GM12891 (cell line): ENCODE data around the gene HNRNPU.

Source experiments
- DNase-seq: peaks from one replicate; pipeline ENCODE4 v3.0.0; 2011; ENCODE audit warnings: low spot score; ENCODE audit not compliant: insufficient read length
- FAIRE-seq: peaks from 2 replicates; lab custom pipeline; 2011; peaks lifted over from hg19 to GRCh38; lab: Jason Lieb, UNC
- PAX5 ChIP-seq: IDR thresholded peaks from 2 replicates; pipeline ENCODE4 v1.6.1; 2011; ENCODE audit warnings: low read length, moderate library complexity, mild to moderate bottlenecking; ENCODE audit not compliant: insufficient read depth, severe bottlenecking
- POLR2A ChIP-seq: IDR thresholded peaks from 2 replicates; pipeline ENCODE4 v1.6.1; 2011; ENCODE audit warnings: low read depth, low read length, control low read depth
- POLR2AphosphoS5 ChIP-seq: IDR thresholded peaks from 2 replicates; pipeline ENCODE4 v1.6.1; 2011; ENCODE audit warnings: low read depth, low read length, control low read depth
- POU2F2 ChIP-seq: IDR thresholded peaks from 2 replicates; pipeline ENCODE4 v1.6.1; 2011; ENCODE audit warnings: low read depth, mild to moderate bottlenecking, control low read depth, low read length, moderate library complexity
- SPI1 ChIP-seq: IDR thresholded peaks from 2 replicates; pipeline ENCODE4 v1.6.1; 2011; ENCODE audit warnings: low read depth, low read length, control low read depth
- TAF1 ChIP-seq: IDR thresholded peaks from 2 replicates; pipeline ENCODE4 v1.6.1; 2011; ENCODE audit warnings: low read depth, low read length, control low read depth

Gene HNRNPU

GRCh38 chr1:244841273-244841927, 22.9 kb downstream of the HNRNPU start:
- FAIRE-seq = no peak
- DNase-seq = no peak
- TF ChIP-seq POLR2AphosphoS5 (no peak), POLR2A (no peak), SPI1 (no peak), TAF1 (no peak), PAX5 (no peak), POU2F2 (no peak)

GRCh38 chr1:244840219-244840794, 24.0 kb downstream of the HNRNPU start:
- TF ChIP-seq POLR2A (peak; percentile 34; the same call in 1 of the 2 replicates), PAX5 (no peak)
- FAIRE-seq = no peak

GRCh38 chr1:244839656-244840055, 24.7 kb downstream of the HNRNPU start:
- no peak for DNase-seq
- FAIRE-seq = no peak
- TF ChIP-seq POLR2AphosphoS5 (no peak; the same call in 1 of the 2 replicates), POLR2A (no peak), PAX5 (no peak), POU2F2 (no peak), SPI1 (no peak), TAF1 (no peak)

More at GRCh38 chr1:244840219-244840794, 24.0 kb downstream of the HNRNPU start:
- DNase-seq = no peak

- TF ChIP-seq POU2F2 (no peak), POLR2AphosphoS5 (no peak), TAF1 (no peak), SPI1 (no peak), POLR2A (no peak), PAX5 (no peak)
- no peak for FAIRE-seq
- DNase-seq = no peak
Measured at GRCh38 chr1:244837597-244838258, 26.6 kb downstream of the HNRNPU start.

GRCh38 chr1:244836584-244836983, 27.8 kb downstream of the HNRNPU start:
- DNase-seq (no peak), FAIRE-seq (no peak)
- TF ChIP-seq POLR2A (no peak), POLR2AphosphoS5 (no peak), POU2F2 (no peak), SPI1 (no peak), TAF1 (no peak), PAX5 (no peak)

GRCh38 chr1:244836135-244836521, 28.2 kb downstream of the HNRNPU start:
- TF ChIP-seq TAF1 (no peak), SPI1 (no peak), POU2F2 (no peak), POLR2AphosphoS5 (no peak)
- DNase-seq (no peak), FAIRE-seq (peak; percentile 78)

GRCh38 chr1:244835276-244836134, 28.8 kb downstream of the HNRNPU start, which contains the start of gene COX20:
Gene COX20, plus strand, starts transcription at chr1:244835658. Its CDS starts 57 bp downstream, at chr1:244835715.
- TF ChIP-seq POLR2AphosphoS5 (peak; percentile 93), TAF1 (peak; percentile 70), POU2F2 (0 out of 2 replicates have a peak, but pooled peaks have one; percentile 62), PAX5 (peak; percentile 4), SPI1 (no peak), POLR2A (peak; percentile 89)
- DNase-seq (peak; percentile 58), FAIRE-seq (peak; percentile 90)

- TF ChIP-seq POU2F2 (no peak), PAX5 (peak; percentile 1), POLR2AphosphoS5 (no peak; the same call in none of the 2 replicates), SPI1 (peak; percentile 92), TAF1 (peak; percentile 75; the same call in 1 of the 2 replicates), POLR2A (peak; percentile 82)
- peak; percentile 67 for DNase-seq
- no peak for FAIRE-seq
Measured at GRCh38 chr1:244834543-244835275, 29.6 kb downstream of the HNRNPU start.
